ENCODE measurements around the gene LDLRAD4.

Gene LDLRAD4

GRCh38 chr18:13500869-13501542 is 282.4 kb downstream of the LDLRAD4 start:
- no peak for DNase-seq

- no peak for DNase-seq
Observed at GRCh38 chr18:13501543-13501887, 283.0 kb downstream of the LDLRAD4 start.

- DNase-seq = no peak
Observed at GRCh38 chr18:13501891-13502290, 283.3 kb downstream of the LDLRAD4 start.

GRCh38 chr18:13502585-13502984 is 284.0 kb downstream of the LDLRAD4 start:
- no peak for DNase-seq

- DNase-seq = no peak
Observed at GRCh38 chr18:13503836-13504235, 285.3 kb downstream of the LDLRAD4 start.

- no peak for DNase-seq
Observed at GRCh38 chr18:13505780-13506345, 287.3 kb downstream of the LDLRAD4 start.

GRCh38 chr18:13510594-13510993 is 292.0 kb downstream of the LDLRAD4 start:
- DNase-seq = no peak

GRCh38 chr18:13511961-13512577 is 293.5 kb downstream of the LDLRAD4 start:
- no peak for DNase-seq

GRCh38 chr18:13513021-13513420 is 294.5 kb downstream of the LDLRAD4 start:
- DNase-seq = no peak

- DNase-seq = no peak
Observed at GRCh38 chr18:13513481-13513880, 294.9 kb downstream of the LDLRAD4 start.

- no peak for DNase-seq
Observed at GRCh38 chr18:13514558-13514957, 296.0 kb downstream of the LDLRAD4 start.

GRCh38 chr18:13516855-13517254 is 298.3 kb downstream of the LDLRAD4 start:
- no peak for DNase-seq

GRCh38 chr18:13517369-13517768 is 298.8 kb downstream of the LDLRAD4 start:
- no peak for DNase-seq

GRCh38 chr18:13518382-13518781 is 299.8 kb downstream of the LDLRAD4 start:
- no peak for DNase-seq

GRCh38 chr18:13520306-13520705 is 301.7 kb downstream of the LDLRAD4 start:
- DNase-seq = no peak

GRCh38 chr18:13520741-13521140 is 302.2 kb downstream of the LDLRAD4 start:
- DNase-seq = no peak

- no peak for DNase-seq
Observed at GRCh38 chr18:13521418-13521817, 302.9 kb downstream of the LDLRAD4 start.

- DNase-seq = no peak
Observed at GRCh38 chr18:13522256-13522655, 303.7 kb downstream of the LDLRAD4 start.

- no peak for DNase-seq
Observed at GRCh38 chr18:13522861-13523660, 304.5 kb downstream of the LDLRAD4 start.

- DNase-seq = no peak
Observed at GRCh38 chr18:13524054-13524453, 305.5 kb downstream of the LDLRAD4 start.

- DNase-seq = no peak
Observed at GRCh38 chr18:13524811-13525210, 306.3 kb downstream of the LDLRAD4 start.

GRCh38 chr18:13525381-13526029 is 306.9 kb downstream of the LDLRAD4 start:
- DNase-seq = no peak

GRCh38 chr18:13526519-13526918 is 308.0 kb downstream of the LDLRAD4 start:
- DNase-seq = no peak
